Fibroblast of skin of right quadriceps (primary cell): ENCODE results near the gene ANKLE1.
"Not testable (repeated sequence)": the region's sequence is repeated elsewhere in the genome, so short reads cannot be mapped to it uniquely, and the experiment has no call there.

ENCODE experiments used
- DNase-seq: peaks from one replicate; pipeline ENCODE4 v3.0.0-alpha.2; 2013

The ANKLE1 gene

DNA sequence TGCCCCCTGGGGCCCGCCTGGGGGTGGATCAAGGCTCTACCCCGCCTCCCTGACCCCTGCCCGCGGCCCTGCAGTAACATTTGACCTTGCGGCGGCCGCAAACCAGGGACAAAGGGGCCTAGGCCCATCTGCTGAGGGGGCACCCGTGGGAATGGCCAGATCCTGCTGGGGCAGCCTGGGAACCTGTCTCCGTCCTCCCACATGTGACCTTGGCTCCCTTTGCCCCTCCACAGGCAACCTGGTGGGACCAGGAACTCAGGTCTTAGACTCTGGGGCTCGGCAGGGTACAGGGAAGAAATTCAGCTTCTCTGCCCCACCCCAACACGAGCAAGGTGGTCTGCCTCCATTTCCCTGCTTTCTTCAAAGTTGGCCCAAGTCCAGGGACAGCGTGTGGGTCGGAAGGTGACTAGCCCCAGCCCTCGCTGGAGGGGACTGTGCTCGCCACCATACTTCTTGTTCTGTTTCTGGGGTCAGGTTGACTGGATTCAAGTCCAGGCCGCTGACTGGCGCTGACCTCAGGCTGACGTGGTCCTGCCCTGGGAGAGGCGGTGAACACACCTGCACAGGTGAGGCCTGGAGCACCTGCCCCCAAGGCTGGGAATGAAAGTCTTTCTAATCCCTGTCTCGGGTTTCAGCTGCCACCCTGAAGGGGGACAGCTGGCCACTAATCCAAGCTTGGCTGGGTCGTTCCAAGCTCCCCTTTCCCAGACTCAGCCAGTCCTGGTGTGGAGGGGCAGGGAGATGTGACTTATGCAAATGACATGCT is 33.5 kb upstream of the ANKLE1 start:
- DNase-seq, result no peak

DNA sequence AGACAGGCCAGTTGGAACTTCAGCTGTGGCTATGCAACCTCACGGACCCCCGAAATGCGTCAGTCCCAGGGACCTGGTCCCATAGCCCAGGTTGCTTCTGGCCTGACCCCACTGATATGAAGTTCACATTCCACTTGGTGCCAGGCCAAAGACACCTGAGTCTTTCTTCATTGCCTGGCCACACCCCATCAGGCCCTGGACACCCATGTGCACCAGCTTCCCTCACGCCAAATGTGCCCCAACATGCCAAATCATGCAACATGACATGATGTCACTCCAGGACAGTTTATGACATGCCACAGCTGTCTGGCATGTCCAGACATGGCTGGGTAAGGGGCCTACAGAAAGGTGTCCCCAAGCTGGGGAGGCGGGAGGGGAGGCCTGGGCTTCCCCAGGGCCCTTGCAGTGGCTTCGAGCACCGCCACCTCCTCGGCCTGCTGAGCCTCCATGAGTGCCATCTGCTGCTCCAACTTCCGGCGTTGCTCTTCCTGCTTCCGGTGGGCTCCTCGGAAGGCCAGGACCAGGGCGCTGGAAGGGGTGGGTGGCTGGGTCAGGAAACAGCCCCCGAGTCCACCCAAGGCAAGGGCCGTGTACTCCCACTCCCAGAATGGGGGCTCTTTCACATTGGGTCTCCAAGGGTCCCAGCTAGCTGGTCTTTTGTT is 31.7 kb upstream of the ANKLE1 start:
- DNase-seq, result no peak

DNA sequence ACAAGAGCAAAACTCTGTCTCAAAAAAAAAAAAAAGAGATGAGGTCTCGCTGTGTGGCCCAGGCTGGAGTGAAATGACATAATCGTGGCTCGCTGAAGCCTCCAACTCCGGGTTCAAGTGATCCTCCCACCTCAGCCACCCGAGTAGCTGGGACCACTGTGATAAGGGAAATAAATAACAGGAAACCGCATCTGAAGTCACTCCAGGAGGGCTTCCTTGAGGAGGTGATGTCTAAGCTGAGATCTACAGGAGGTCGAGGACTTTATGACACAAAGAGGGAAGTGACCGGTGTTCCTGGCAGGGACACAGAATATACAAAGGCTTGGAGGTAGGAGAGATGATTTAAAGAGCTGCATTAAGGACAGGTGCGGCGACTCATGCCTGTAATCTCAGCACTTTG is 27.1 kb upstream of the ANKLE1 start:
- no peak for DNase-seq

DNA sequence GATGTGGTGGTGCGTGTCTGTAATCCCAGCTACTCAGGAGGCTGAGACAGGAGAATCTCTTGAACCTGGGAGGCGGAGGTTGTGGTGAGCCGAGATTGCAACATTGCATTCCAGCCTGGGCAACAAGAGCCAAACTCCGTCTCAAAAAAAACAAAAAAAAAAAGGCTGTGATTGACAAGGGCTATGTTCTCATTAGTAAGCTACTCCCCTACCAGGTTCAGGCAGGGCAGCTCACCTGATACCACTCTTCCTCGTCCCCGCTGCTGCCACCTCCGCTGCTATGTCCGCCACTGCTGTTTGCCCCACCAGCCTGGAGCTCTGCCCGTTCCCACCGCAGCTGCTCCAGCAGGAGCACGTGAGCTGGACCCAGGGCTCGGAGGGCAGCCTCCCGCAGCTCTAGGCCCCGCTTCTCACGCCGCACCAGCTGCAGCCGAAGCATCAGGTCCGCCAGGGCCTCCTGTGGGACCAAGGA is 26.5 kb upstream of the ANKLE1 start:
- DNase-seq, result no peak

DNA sequence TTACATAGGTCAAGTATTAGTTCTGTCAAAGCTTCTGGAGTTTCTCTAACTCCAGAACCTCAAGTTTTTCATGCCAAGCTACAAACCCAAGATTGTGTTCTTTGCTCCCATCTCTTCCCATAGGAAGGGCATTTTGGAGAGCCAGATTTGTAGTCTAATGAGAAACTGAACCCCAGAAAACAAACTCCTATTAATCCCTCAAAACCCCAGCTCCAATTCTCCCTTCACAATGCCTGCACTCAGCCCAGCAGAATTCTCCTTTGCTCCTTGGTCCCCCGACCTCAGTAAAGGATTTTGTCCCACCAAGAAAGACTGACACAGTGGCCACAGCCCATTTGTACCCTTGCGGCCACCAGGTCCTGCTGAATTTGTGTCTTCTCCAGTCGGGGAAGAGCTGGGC is 25.6 kb upstream of the ANKLE1 start:
- DNase-seq, result no peak

DNA sequence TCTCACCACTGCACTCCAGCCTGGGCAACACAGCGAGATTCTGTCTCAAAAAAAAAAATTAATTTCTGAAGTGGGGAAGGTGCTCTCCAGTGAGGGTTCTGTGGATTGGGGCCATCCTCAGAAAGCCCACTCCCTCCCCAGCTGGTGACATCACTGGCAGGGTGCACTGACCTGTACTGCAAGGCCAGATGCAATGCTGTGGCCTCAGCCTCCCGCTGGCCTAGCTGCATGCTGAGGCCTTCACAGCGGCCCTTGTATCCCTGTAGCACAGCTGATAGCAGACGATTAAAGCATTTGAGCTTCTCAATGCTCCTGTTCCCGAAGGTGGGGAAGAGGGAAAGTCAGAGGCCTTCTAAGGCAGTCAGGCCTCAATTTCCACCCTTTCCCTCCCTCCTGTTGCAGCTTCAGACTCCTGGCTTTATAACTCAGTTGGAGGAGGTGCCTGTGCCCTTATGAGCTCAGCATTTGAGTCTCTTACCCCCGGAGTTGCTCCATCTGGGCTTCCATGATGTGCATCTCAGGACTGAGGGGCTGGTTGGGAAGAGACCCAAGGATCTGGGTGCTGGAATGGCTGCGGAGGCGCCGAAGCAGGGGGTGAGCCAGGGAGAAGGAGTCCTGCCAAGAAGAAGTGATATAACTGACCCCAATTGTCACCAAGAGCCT is 22.5 kb upstream of the ANKLE1 start:
- no peak for DNase-seq

DNA sequence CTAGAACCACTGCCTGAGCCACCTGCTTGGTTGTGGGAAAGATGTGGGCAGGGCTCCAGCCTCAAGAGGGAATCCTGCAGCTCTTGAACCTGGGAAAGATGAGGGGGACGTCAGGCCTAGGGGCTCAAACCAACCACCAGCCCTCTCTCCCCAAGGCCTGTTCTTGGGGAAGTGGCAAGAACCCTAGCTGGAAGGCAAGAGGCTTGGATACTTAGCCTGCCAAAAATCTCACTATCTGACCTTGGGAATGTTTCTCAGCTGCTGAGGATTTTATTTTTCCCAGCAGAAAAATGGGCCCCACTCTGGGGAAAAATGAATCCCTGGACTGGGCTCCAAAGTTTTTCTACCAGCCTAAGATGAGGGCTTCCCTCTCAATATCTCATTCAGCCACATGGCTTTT is 21.8 kb upstream of the ANKLE1 start:
- no peak for DNase-seq

DNA sequence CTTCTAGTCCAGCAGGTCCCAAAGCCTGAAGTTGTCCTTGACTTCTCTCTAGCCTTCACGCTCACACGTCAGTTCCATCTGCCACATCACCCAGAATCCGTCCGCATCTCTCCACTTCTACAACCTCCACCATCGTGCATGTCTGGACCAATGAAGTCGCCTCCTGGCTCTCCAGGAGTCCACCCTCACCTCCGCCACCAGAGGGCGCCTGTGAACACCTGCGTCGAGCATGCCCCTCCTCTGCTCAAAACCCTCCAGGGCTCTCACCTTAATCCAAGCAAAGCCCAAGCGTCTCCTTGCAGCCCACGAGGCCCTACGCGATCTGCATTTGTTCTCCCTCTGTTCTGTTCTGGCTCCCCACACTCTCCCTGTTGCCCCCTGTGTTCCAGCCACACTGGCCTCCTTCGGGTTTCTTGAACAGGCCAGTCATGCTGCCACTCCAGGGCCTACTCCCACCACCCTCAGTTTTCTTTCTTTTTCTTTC is 20.8 kb upstream of the ANKLE1 start:
- peak; percentile 63 for DNase-seq

DNA sequence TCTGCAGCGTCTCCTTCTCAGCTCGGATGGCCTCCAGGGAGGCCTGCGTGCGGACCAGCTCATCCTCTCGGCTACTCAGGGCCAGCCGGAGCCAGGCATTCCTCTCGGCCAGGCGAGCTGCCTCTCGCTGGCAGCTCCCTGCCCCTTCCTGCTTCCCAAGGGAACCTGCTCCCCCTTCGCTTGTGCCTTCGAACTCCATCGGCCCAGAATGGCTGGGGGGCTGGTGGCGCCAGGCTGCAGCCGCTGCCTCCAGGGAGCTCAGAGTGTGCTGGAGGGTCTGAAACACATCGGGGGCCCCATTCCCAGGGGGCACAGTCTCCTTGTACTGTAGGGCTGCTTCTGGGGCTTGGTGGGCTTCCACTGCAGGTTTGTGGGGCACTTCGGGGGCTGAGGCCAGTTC is 19.1 kb upstream of the ANKLE1 start:
- DNase-seq, result no peak

DNA sequence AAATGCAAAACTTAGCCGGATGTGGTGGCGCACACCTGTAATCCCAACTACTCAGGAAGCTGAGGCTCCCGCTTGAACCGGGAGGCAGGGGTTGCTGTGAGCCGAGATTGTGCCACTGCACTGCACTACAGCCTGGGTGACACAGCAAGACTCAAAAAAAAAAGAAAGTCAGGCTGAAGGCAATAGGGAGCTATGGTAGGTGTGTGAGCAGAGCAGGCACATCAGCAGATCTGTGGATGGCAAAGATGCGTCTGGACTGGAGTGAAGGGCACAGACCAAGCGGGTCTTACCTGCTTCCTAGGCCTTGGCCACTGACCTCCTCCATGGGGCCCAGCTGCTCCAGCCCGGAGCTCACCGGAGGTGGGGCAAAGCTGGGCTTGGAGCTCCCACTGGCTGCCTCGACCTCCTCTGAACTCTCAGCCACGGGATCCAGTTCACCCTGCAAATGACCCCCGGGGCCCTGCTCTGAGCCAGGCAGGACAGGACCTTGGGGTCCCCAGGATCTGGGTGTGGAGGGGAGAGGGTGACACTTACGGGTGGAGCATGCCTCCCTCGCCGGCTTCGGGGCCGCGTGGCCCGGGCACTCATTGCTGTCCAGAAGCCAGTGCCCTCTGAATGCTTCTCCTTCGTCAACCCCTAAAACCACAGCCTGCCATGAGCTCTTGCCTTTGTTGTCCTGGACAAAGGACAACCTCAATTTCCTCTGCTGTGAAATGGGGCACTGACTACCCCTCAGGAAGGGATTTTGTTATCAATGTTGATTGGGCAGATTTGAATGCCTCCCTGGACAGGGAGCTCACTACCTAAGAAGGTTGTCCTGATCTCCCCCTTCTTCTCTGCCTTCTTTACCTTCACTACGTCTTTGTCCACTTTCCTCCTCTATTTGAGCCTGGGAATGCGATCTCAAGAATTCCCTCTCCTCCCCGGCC is 17.7 kb upstream of the ANKLE1 start:
- DNase-seq, result no peak

DNA sequence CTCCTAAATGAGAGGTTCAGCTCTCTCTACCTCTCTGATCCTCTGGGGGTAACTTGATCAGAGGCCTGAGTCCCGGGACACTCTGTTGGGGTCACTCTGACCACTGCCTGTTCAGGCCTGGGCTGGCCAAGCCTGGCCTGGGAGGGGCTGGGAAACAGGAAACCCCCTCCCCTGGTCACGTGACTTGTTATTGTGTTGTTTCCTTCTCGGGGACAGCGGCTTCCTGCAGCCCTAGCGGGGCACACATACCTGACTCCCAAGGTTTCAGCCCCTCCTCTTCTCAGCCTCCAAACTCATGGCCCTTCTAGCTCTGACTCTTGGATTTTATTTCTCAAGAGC is 17.1 kb upstream of the ANKLE1 start, which contains the start of gene USHBP1:
TSS of gene USHBP1 (minus strand) at position 105 of the 339 bp plus-strand sequence. CDS start 446 bp downstream, outside the sequence.
- no peak for DNase-seq

DNA sequence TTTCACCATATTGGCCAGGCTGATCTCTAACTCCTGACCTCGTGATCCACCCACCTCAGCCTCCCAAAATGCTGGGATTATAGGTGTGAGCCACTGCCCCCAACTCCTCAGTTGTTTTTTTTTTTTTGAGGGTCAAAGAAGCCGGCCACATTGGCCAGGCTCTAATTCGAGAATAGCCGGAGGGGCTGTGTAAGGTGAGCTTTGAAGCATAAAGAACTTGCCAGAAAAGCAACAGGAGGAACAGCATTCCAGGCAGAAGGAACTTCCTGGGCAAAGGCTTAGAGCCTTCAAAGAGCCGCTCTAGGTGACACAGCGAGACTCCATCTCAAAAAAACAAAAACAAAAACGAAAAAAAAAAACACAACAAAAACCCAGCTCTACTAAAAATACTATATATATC is 15.7 kb upstream of the ANKLE1 start:
- no peak for DNase-seq

DNA sequence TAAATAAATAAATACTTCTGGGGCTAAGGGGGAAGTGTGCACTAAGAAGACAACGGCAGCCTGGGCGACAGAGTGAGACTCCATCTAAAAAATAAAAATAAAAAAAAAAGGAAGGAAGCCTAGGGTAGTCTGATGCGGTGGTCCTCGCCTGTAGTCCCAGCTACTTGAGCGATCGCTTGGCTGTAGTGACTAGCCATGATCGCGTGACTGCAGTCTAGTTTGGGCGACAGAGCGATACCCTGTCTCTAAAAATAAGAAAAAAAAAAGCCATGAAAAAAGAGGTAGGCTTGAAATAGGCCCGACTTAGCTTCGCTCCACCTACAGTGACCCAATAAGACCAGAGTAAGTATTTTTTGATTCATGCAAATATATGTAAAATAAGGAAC is 15.1 kb upstream of the ANKLE1 start:
- no peak for DNase-seq

DNA sequence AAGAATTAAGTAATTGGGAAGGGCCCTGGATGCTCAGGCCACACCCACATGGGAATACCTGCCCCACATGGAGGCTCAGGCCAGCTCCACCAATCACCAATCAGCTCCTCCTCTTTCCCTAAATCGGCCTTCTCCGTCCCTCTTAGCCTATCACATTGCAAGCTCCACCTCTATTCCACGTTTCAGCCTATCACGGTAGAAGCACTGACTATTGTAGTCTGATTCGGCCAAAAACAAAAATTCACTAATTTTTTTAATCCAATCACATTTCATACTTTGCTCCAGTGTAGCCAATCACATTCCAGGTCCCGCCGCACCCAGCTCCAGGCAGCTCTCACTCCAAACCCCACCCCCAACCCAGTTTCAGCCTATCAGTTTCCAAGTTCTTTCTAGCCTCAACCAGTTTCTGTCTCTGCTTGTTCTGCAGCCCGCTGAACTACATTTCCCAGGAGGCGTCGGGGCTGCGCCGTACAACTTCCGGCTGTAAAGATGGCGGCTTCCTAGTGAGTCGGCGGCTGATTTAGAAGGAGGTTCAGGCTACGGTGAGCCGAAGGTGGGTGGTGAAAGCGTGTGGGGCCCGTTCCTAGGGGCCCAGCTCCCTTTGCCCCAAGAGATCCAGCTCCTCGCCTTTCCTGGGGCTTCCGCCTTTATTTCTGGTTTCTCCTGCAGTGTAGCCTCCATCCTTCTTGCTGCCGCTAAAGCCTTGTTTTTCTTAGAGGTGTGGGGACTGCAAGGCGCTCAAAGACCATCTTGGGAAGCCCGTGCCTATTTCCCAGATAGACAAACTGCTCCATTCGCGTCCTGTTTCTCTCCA is 14.5 kb upstream of the ANKLE1 start, which contains the start of gene BABAM1:
TSS of gene BABAM1 (plus strand) at position 469 of the 814 bp plus-strand sequence. CDS start 1,364 bp downstream, outside the sequence.
- peak; percentile 100 for DNase-seq

DNA sequence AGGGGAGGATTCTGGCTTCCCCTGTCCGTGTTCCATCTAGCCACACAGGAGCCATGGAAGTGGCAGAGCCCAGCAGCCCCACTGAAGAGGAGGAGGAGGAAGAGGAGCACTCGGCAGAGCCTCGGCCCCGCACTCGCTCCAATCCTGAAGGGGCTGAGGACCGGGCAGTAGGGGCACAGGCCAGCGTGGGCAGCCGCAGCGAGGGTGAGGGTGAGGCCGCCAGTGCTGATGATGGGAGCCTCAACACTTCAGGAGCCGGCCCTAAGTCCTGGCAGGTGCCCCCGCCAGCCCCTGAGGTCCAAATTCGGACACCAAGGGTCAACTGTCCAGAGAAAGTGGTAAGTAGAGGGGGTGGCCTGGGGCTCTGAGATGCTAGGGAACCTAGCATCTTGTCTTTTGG is 12.9 kb upstream of the ANKLE1 start:
- no peak for DNase-seq

DNA sequence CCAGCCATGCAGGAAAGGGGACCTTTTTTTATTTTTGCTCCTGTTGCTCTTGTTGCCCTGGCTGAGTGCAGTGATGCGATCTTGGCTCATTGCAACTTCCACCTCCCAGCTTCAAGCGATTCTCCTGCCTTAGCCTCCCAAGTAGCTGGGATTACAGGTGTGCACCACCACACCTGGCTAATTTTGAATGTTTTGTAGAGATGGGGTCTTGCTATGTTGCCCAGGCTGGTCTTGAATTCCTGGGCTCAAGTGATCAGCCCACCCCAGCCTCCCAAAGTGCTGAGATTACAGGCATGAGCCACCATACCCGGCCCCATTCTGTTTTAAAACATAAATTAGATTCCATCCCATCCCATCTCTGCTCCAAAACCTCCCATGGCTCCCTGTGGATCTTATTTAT is 6.8 kb upstream of the ANKLE1 start:
- not testable (repeated sequence) for DNase-seq

DNA sequence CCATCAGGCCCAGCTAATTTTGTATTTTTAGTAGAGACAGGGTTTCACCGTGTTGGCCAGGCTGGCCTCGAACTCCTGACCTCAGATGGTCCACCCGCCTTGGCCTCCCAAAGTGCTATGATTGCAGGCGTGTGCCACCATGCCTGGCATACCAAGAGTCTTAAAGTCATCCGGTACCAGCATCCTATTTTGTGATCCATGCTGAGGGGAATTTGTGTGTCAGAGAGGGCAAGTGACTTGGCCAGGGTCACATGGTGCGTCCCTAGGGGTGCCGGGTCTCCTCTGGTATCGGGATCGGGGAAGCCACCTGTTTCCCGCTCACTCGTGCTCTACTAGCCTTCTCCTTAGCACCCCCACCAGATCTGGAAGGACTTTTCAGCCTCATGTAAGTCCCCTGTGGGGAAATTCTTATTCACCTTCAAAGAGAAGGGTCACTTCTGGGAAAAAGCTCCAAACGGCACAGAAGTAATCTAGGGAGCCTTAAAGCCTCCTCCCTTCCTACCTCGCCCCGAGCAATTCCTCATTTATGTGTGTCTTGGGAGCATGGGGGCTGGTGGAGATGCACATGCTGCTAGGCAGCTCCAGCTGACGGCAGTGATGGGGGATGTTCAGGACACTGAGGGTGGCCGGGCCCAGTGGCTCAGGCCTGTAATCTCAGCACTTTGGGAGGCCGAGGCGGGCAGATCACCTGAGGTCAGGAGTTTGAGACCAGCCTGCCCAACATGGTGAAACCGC is 6.1 kb upstream of the ANKLE1 start:
- no peak for DNase-seq

DNA sequence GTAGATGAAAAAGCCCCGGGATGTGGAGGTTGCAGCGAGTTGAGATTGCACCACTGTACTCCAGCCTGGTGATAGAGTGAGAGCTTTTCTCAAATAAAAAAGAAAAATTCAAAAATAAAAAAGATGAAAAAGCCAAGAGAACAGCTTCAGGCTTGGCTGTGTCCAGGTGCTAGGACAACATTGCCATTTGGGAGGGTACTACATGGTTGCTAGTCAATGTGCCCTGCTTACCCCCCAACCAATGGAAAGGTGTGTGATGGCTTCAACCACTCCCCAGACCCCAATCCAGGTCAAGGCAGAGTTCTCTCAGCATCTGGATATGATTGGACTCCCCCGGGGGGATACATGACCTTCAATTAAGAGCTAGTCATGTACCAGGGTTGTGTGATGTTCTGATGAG is 2.3 kb upstream of the ANKLE1 start:
- no peak for DNase-seq

DNA sequence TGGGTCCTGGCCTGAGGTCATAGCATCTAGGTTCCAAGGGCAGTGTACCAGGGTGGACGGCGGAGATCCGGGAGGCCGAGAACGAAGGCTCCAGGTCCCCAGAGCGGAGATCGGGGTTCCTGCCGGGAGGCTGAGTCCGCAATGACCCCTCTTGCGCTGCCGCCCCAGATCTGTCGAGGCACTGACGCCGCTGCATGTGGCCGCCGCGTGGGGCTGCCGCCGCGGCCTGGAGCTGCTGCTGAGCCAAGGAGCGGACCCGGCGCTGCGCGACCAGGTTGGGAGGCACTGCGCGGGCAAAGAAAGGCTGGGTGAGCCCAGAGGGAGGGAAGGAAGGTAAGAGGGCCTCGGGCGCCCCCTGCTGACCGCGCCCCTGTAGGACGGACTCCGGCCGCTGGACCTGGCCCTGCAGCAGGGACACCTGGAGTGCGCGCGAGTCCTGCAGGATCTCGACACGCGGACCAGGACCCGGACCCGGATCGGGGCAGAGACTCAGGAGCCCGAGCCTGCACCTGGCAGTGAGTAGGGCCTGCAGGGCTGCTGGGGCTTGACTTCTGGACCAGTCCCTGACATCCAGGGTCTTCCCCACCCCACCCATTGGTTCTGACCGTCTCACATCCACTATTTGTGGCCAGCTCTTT is 906 bp downstream of the ANKLE1 start:
- DNase-seq, result peak; percentile 71

DNA sequence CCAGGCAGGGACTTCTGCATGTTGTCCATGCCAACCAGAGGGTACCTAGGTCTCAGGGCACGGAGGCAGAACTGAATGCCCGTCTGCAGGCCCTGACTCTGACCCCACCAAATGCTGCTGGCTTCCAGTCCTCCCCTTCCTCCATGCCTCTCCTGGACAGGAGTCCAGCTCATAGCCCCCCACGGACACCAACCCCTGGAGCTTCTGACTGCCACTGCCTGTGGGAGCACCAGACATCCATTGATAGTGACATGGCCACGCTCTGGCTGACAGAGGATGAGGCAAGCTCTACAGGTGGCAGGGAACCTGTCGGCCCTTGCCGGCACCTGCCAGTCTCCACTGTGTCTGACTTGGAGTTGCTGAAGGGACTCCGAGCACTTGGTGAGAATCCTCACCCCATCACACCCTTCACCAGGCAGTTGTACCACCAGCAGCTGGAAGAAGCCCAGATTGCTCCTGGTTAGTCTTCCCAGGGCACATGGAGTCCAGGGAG is 1.8 kb downstream of the ANKLE1 start:
- DNase-seq, result no peak
